HEK293 (cell line): ENCODE measurements around the gene GALNT8.
A peak's percentile ranks its signal among the peaks of the same experiment; 100 is the strongest.

Experiments
- CTCF ChIA-PET: fragments of 350-600 bp; formaldehyde crosslinking; extraction: SDS; loops from one replicate; lab custom pipeline; 2021; ENCODE audit warnings: antibody characterized with exemption; lab: Yijun Ruan, JAX
- POLR2A ChIA-PET: fragments of 300-600 bp; formaldehyde crosslinking; extraction: SDS; loops from one replicate; lab custom pipeline; 2020; ENCODE audit warnings: antibody characterized with exemption, inconsistent platforms; lab: Yijun Ruan, JAX
- H3K27ac ChIP-seq: fragments of 200-500 bp; sonication (Bioruptor generic); 2 replicates; pipeline ENCODE4 v1.5.1; 2014; ENCODE audit warnings: low read depth, low read length, control low read depth, inconsistent platforms; ENCODE audit errors: extremely low read depth
- H3K36me3 ChIP-seq, 2 experiments: fragments of 200-500 bp in 1 of 2; sonication (Bioruptor generic) in 1 of 2; 1 replicate in 1 of 2; 2 replicates in 1 of 2; pipeline ENCODE4 v1.5.1; 2014 to 2017; ENCODE audit warnings: inconsistent platforms in 2 of 2, low read length in 2 of 2; ENCODE audit not compliant: control insufficient read depth in 2 of 2, insufficient read depth in 1 of 2
- H3K4me1 ChIP-seq: fragments of 200-500 bp; sonication (Bioruptor generic); 2 replicates; pipeline ENCODE4 v1.5.1; 2014; ENCODE audit warnings: mild to moderate bottlenecking, low read length, inconsistent platforms; ENCODE audit not compliant: control insufficient read depth, insufficient read depth
- H3K4me3 ChIP-seq: 2 replicates; pipeline ENCODE4 v1.5.1; 2011; ENCODE audit warnings: low read depth, mild to moderate bottlenecking, control low read depth, low read length, moderate library complexity
- H3K9me3 ChIP-seq: fragments of 200-500 bp; sonication (Bioruptor generic); 2 replicates; pipeline ENCODE4 v1.5.1; 2014; ENCODE audit warnings: low read depth, low read length, inconsistent platforms; ENCODE audit not compliant: control insufficient read depth, insufficient read depth
- EGR2 ChIP-seq: fragments of 450-650 bp; formaldehyde crosslinking; IDR thresholded peaks from 2 replicates; pipeline ENCODE4 v1.5.1; 2016; ENCODE audit warnings: low read depth, missing biosample characterization, missing genetic modification characterization
- HOXA7 ChIP-seq: sonication (generic); formaldehyde crosslinking; IDR thresholded peaks from 2 replicates; pipeline ENCODE4 v1.8.1; 2022; ENCODE audit warnings: missing genetic modification reagents, borderline replicate concordance
- SCRT1 ChIP-seq: fragments of 450-650 bp; formaldehyde crosslinking; IDR thresholded peaks from 2 replicates; pipeline ENCODE4 v1.5.1; 2016; ENCODE audit warnings: missing biosample characterization, missing genetic modification characterization, borderline replicate concordance
- YY1 ChIP-seq: fragments of 450-650 bp; formaldehyde crosslinking; IDR thresholded peaks from 2 replicates; pipeline ENCODE4 v1.5.1; 2018; ENCODE audit warnings: missing biosample characterization, missing genetic modification characterization
- ZFHX2 ChIP-seq: fragments of 450-650 bp; formaldehyde crosslinking; conservative IDR thresholded peaks from 2 replicates; pipeline ENCODE4 v1.5.1; 2016; ENCODE audit warnings: missing biosample characterization, missing genetic modification characterization
- ZFP41 ChIP-seq: fragments of 450-650 bp; formaldehyde crosslinking; IDR thresholded peaks from 2 replicates; pipeline ENCODE4 v1.5.1; 2016; ENCODE audit warnings: missing biosample characterization, missing genetic modification characterization, borderline replicate concordance
- ZNF112 ChIP-seq: fragments of 450-650 bp; formaldehyde crosslinking; IDR thresholded peaks from 2 replicates; pipeline ENCODE4 v1.5.0; 2017; ENCODE audit warnings: missing biosample characterization, missing genetic modification characterization
- ZNF292 ChIP-seq: fragments of 450-650 bp; formaldehyde crosslinking; IDR thresholded peaks from 2 replicates; pipeline ENCODE4 v1.5.1; 2016; ENCODE audit warnings: low read depth, missing biosample characterization, missing genetic modification characterization, borderline replicate concordance
- ZNF350 ChIP-seq: fragments of 450-650 bp; formaldehyde crosslinking; IDR thresholded peaks from 2 replicates; pipeline ENCODE4 v1.5.0; 2017; ENCODE audit warnings: missing biosample characterization, mild to moderate bottlenecking, missing genetic modification characterization
- ZNF354C ChIP-seq: fragments of 450-650 bp; formaldehyde crosslinking; IDR thresholded peaks from 2 replicates; pipeline ENCODE4 v1.5.1; 2016; ENCODE audit warnings: missing biosample characterization, missing genetic modification characterization, low read depth, borderline replicate concordance
- ZNF585B ChIP-seq: fragments of 450-650 bp; formaldehyde crosslinking; IDR thresholded peaks from 2 replicates; pipeline ENCODE4 v1.5.1; 2016; ENCODE audit warnings: missing biosample characterization, missing genetic modification characterization
- ZNF660 ChIP-seq: fragments of 450-650 bp; IDR thresholded peaks from 2 replicates; pipeline ENCODE4 v1.5.1; 2018; ENCODE audit warnings: missing biosample characterization, mild to moderate bottlenecking, missing genetic modification characterization
- TF ChIP-seq, protein P1 (sequence below): fragments of 450-650 bp; formaldehyde crosslinking; IDR thresholded peaks from 2 replicates; pipeline ENCODE4 v1.5.1; 2017; ENCODE audit warnings: missing biosample characterization, missing genetic modification characterization
- TF ChIP-seq, protein P2 (sequence below): fragments of 450-650 bp; formaldehyde crosslinking; IDR thresholded peaks from 2 replicates; pipeline ENCODE4 v1.5.1; 2016; ENCODE audit warnings: missing biosample characterization, missing genetic modification characterization, low read depth
- TF ChIP-seq, protein P3 (sequence below): fragments of 450-650 bp; formaldehyde crosslinking; IDR thresholded peaks from 2 replicates; pipeline ENCODE4 v1.5.1; 2017; ENCODE audit warnings: missing biosample characterization, missing genetic modification characterization
- TF ChIP-seq, protein P4 (sequence below): fragments of 450-650 bp; formaldehyde crosslinking; IDR thresholded peaks from 2 replicates; pipeline ENCODE4 v1.5.1; 2017; ENCODE audit warnings: missing biosample characterization, missing genetic modification characterization
- TF ChIP-seq, protein P5 (sequence below): fragments of 450-650 bp; formaldehyde crosslinking; IDR thresholded peaks from 2 replicates; pipeline ENCODE4 v1.5.1; 2016; ENCODE audit warnings: missing biosample characterization, missing genetic modification characterization
- TF ChIP-seq, protein P6 (sequence below): fragments of 450-650 bp; formaldehyde crosslinking; optimal IDR thresholded peaks from 2 replicates; pipeline ENCODE3; 2016; ENCODE audit warnings: missing biosample characterization, mild to moderate bottlenecking, missing genetic modification characterization
- TF ChIP-seq, protein P7 (sequence below): fragments of 450-650 bp; formaldehyde crosslinking; conservative IDR thresholded peaks from 2 replicates; pipeline ENCODE4 v1.5.1; 2016; ENCODE audit warnings: low read depth, missing biosample characterization, missing genetic modification characterization

GALNT8 gene

DNA sequence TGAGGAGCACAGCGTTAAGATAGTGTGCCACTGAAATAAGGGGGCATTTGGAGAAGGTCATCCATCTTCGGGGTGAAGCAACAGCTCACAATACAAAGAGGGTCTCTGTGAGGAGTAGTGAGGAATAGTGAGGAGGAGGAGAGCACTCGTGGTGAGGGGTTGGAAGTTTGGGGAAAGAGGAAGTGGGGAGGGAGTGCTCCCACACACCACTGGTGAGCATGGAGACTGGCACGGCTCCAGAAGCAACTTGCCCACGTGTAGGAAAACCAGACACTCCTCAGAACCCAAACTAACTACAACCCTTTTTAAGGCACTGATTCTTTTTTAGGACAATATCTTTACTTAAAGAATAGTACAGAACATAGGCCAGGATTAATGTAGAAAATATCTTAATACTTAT is 48.9 kb downstream of the GALNT8 start:
- no peak for TF ChIP-seq ZNF660 (tag by site-specific recombination)
- no peak for TF ChIP-seq YY1 (tag by site-specific recombination)
- TF ChIP-seq SCRT1 (tag by site-specific recombination): no peak
- TF ChIP-seq ZNF350: no peak
- TF ChIP-seq, protein P1, sequence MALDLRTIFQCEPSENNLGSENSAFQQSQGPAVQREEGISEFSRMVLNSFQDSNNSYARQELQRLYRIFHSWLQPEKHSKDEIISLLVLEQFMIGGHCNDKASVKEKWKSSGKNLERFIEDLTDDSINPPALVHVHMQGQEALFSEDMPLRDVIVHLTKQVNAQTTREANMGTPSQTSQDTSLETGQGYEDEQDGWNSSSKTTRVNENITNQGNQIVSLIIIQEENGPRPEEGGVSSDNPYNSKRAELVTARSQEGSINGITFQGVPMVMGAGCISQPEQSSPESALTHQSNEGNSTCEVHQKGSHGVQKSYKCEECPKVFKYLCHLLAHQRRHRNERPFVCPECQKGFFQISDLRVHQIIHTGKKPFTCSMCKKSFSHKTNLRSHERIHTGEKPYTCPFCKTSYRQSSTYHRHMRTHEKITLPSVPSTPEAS (tag by site-specific recombination): no peak
- TF ChIP-seq, protein P2, sequence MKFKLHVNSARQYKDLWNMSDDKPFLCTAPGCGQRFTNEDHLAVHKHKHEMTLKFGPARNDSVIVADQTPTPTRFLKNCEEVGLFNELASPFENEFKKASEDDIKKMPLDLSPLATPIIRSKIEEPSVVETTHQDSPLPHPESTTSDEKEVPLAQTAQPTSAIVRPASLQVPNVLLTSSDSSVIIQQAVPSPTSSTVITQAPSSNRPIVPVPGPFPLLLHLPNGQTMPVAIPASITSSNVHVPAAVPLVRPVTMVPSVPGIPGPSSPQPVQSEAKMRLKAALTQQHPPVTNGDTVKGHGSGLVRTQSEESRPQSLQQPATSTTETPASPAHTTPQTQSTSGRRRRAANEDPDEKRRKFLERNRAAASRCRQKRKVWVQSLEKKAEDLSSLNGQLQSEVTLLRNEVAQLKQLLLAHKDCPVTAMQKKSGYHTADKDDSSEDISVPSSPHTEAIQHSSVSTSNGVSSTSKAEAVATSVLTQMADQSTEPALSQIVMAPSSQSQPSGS (tag by site-specific recombination): no peak
- TF ChIP-seq, protein P3, sequence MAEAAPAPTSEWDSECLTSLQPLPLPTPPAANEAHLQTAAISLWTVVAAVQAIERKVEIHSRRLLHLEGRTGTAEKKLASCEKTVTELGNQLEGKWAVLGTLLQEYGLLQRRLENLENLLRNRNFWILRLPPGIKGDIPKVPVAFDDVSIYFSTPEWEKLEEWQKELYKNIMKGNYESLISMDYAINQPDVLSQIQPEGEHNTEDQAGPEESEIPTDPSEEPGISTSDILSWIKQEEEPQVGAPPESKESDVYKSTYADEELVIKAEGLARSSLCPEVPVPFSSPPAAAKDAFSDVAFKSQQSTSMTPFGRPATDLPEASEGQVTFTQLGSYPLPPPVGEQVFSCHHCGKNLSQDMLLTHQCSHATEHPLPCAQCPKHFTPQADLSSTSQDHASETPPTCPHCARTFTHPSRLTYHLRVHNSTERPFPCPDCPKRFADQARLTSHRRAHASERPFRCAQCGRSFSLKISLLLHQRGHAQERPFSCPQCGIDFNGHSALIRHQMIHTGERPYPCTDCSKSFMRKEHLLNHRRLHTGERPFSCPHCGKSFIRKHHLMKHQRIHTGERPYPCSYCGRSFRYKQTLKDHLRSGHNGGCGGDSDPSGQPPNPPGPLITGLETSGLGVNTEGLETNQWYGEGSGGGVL (tag by site-specific recombination): peak; percentile 28; the same call in 1 of the 2 replicates
- no peak for TF ChIP-seq ZNF112 (tag by site-specific recombination)
- TF ChIP-seq, protein P4, sequence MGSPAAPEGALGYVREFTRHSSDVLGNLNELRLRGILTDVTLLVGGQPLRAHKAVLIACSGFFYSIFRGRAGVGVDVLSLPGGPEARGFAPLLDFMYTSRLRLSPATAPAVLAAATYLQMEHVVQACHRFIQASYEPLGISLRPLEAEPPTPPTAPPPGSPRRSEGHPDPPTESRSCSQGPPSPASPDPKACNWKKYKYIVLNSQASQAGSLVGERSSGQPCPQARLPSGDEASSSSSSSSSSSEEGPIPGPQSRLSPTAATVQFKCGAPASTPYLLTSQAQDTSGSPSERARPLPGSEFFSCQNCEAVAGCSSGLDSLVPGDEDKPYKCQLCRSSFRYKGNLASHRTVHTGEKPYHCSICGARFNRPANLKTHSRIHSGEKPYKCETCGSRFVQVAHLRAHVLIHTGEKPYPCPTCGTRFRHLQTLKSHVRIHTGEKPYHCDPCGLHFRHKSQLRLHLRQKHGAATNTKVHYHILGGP (tag by site-specific recombination): no peak
- no peak for TF ChIP-seq HOXA7 (CRISPR knock-in tag)
- peak; percentile 54; the same call in 1 of the 2 replicates for TF ChIP-seq EGR2 (tag by site-specific recombination)
- TF ChIP-seq, protein P5, sequence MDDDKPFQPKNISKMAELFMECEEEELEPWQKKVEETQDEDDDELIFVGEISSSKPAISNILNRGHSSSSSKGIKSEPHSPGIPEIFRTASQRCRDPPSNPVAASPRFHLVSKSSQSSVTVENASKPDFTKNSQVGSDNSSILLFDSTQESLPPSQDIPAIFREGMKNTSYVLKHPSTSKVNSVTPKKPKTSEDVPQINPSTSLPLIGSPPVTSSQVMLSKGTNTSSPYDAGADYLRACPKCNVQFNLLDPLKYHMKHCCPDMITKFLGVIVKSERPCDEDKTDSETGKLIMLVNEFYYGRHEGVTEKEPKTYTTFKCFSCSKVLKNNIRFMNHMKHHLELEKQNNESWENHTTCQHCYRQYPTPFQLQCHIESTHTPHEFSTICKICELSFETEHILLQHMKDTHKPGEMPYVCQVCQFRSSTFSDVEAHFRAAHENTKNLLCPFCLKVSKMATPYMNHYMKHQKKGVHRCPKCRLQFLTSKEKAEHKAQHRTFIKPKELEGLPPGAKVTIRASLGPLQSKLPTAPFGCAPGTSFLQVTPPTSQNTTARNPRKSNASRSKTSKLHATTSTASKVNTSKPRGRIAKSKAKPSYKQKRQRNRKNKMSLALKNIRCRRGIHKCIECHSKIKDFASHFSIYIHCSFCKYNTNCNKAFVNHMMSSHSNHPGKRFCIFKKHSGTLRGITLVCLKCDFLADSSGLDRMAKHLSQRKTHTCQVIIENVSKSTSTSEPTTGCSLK (tag by site-specific recombination): no peak
- TF ChIP-seq ZFP41 (tag by site-specific recombination): no peak
- TF ChIP-seq ZNF292 (tag by site-specific recombination): no peak
- TF ChIP-seq ZNF585B (tag by site-specific recombination): no peak
- TF ChIP-seq ZFHX2 (tag by site-specific recombination): 0 out of 2 replicates have a peak, but pooled peaks have one; percentile 50
- TF ChIP-seq ZNF354C (tag by site-specific recombination): no peak
- TF ChIP-seq, protein P6, sequence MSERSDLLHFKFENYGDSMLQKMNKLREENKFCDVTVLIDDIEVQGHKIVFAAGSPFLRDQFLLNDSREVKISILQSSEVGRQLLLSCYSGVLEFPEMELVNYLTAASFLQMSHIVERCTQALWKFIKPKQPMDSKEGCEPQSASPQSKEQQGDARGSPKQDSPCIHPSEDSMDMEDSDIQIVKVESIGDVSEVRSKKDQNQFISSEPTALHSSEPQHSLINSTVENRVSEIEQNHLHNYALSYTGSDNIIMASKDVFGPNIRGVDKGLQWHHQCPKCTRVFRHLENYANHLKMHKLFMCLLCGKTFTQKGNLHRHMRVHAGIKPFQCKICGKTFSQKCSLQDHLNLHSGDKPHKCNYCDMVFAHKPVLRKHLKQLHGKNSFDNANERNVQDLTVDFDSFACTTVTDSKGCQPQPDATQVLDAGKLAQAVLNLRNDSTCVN (tag by site-specific recombination): no peak
- TF ChIP-seq, protein P7, sequence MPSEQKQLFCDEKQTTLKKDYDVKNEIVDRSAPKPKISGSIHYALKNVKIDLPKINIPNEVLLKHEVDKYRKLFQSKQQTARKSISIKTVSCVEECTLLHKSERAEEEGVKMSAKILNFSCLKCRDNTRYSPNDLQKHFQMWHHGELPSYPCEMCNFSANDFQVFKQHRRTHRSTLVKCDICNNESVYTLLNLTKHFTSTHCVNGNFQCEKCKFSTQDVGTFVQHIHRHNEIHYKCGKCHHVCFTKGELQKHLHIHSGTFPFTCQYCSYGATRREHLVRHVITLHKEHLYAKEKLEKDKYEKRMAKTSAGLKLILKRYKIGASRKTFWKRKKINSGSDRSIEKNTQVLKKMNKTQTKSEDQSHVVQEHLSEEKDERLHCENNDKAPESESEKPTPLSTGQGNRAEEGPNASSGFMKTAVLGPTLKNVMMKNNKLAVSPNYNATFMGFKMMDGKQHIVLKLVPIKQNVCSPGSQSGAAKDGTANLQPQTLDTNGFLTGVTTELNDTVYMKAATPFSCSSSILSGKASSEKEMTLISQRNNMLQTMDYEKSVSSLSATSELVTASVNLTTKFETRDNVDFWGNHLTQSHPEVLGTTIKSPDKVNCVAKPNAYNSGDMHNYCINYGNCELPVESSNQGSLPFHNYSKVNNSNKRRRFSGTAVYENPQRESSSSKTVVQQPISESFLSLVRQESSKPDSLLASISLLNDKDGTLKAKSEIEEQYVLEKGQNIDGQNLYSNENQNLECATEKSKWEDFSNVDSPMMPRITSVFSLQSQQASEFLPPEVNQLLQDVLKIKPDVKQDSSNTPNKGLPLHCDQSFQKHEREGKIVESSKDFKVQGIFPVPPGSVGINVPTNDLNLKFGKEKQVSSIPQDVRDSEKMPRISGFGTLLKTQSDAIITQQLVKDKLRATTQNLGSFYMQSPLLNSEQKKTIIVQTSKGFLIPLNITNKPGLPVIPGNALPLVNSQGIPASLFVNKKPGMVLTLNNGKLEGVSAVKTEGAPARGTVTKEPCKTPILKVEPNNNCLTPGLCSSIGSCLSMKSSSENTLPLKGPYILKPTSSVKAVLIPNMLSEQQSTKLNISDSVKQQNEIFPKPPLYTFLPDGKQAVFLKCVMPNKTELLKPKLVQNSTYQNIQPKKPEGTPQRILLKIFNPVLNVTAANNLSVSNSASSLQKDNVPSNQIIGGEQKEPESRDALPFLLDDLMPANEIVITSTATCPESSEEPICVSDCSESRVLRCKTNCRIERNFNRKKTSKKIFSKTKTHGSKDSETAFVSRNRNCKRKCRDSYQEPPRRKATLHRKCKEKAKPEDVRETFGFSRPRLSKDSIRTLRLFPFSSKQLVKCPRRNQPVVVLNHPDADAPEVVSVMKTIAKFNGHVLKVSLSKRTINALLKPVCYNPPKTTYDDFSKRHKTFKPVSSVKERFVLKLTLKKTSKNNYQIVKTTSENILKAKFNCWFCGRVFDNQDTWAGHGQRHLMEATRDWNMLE (tag by site-specific recombination): no peak
- TF ChIP-seq, all 188 proteins: peak for 3
- ChIA-PET CTCF (interaction anchor here (2.3 kb wide), 1 partner anchor 11 kb away, joined by 9 read pairs; no protein-coding TSS in a partner anchor), POLR2A (no interaction called here)
- no peak overlapping the region for H3K4me3 ChIP-seq
- no peak overlapping the region for H3K27ac ChIP-seq
- H3K4me1 ChIP-seq: no peaks in the 10 kb centered on the region
- no peaks in the 10 kb centered on the region for H3K36me3 ChIP-seq
- no peaks in the 10 kb centered on the region for H3K9me3 ChIP-seq
